ENCODE results near the gene KLHL26.

DNA sequence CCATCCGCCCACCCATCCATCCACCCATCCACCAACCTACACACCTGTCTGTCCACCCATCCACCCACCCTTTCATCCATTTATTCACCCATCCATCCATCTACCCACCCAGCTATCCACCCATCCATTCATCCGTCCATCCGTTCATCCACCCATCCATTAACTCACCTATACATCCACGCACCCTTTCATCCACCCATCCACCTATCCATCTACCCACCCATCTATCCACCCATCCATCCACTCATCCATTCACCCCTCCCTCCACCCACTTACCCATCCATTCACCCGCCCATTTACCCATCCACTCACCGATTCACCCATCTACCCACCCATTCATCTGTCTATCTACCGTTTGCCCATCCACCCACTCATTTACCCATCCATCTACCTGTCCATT, 17.6 kb downstream of the KLHL26 start:
- TF ChIP-seq, protein P1, sequence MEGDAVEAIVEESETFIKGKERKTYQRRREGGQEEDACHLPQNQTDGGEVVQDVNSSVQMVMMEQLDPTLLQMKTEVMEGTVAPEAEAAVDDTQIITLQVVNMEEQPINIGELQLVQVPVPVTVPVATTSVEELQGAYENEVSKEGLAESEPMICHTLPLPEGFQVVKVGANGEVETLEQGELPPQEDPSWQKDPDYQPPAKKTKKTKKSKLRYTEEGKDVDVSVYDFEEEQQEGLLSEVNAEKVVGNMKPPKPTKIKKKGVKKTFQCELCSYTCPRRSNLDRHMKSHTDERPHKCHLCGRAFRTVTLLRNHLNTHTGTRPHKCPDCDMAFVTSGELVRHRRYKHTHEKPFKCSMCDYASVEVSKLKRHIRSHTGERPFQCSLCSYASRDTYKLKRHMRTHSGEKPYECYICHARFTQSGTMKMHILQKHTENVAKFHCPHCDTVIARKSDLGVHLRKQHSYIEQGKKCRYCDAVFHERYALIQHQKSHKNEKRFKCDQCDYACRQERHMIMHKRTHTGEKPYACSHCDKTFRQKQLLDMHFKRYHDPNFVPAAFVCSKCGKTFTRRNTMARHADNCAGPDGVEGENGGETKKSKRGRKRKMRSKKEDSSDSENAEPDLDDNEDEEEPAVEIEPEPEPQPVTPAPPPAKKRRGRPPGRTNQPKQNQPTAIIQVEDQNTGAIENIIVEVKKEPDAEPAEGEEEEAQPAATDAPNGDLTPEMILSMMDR (IDR thresholded peaks at IDR 0.05), result no peak
- TF ChIP-seq POLR2A (IDR thresholded peaks at IDR 0.05), result no peak

Measured in uterus (tissue), 2 donors.